Keratinocyte (primary cell): ENCODE measurements around the gene ANXA3. TPM values are rescaled to one million over a fixed set of nuclear protein-coding genes. Genes with fewer than 3 reads are reported as not detected.
A peak's percentile ranks its signal among the peaks of the same experiment; 100 is the strongest.

Source experiments
- DNase-seq: peaks from one replicate; pipeline ENCODE4 v3.0.0-alpha.2; 2011; ENCODE audit warnings: low read depth, missing footprints, low spot score
- FAIRE-seq: peaks from 2 replicates; lab custom pipeline; 2011; peaks lifted over from hg19 to GRCh38; lab: Jason Lieb, UNC
- H2AFZ ChIP-seq: 2 replicates; pipeline ENCODE4 v1.6.0; 2012; ENCODE audit warnings: low read length, control low read depth, inconsistent platforms; ENCODE audit not compliant: control insufficient read depth
- H3K27ac ChIP-seq: 2 replicates; pipeline ENCODE4 v1.5.1; 2011; ENCODE audit warnings: low read length; ENCODE audit not compliant: control insufficient read depth, insufficient read depth
- H3K27me3 ChIP-seq: 3 replicates; pipeline ENCODE4 v1.6.0; 2011; ENCODE audit warnings: low read length; ENCODE audit not compliant: control insufficient read depth, insufficient read depth; ENCODE audit errors: extremely low read depth
- H3K36me3 ChIP-seq, 2 experiments: 2 replicates in 1 of 2; 3 replicates in 1 of 2; pipeline ENCODE4 v1.5.1; 2011; ENCODE audit warnings: low read length in 2 of 2, mild to moderate bottlenecking in 1 of 2; ENCODE audit not compliant: control insufficient read depth in 2 of 2, insufficient read depth in 2 of 2; ENCODE audit errors: extremely low read depth in 1 of 2
- H3K4me1 ChIP-seq: 3 replicates; pipeline ENCODE4 v1.5.1; 2011; ENCODE audit warnings: low read length; ENCODE audit not compliant: control insufficient read depth, insufficient read depth; ENCODE audit errors: extremely low read depth
- H3K4me2 ChIP-seq: 3 replicates; pipeline ENCODE4 v1.6.0; 2011; ENCODE audit warnings: low read depth, low read length; ENCODE audit not compliant: control insufficient read depth, insufficient read depth; ENCODE audit errors: extremely low read depth
- H3K4me3 ChIP-seq, 3 experiments: fragments of 200-600 bp in 1 of 3; sonication (generic) in 1 of 3; 2 replicates in 2 of 3; 3 replicates in 1 of 3; pipeline ENCODE4 v1.5.1; 2011 to 2016; ENCODE audit warnings: low read length in 3 of 3, mild to moderate bottlenecking in 3 of 3, control low read depth in 2 of 3, inconsistent platforms in 1 of 3, low read depth in 1 of 3, mixed read lengths in 1 of 3, mixed run types in 1 of 3, moderate library complexity in 1 of 3; ENCODE audit not compliant: control insufficient read depth in 2 of 3, insufficient read depth in 2 of 3; ENCODE audit errors: extremely low read depth in 1 of 3
- H3K79me2 ChIP-seq: 2 replicates; pipeline ENCODE4 v1.6.0; 2012; ENCODE audit warnings: low read length; ENCODE audit not compliant: control insufficient read depth, insufficient read depth
- H3K9ac ChIP-seq: 3 replicates; pipeline ENCODE4 v1.6.0; 2011; ENCODE audit warnings: low read length; ENCODE audit not compliant: control insufficient read depth, insufficient read depth; ENCODE audit errors: extremely low read depth
- H3K9me1 ChIP-seq: 3 replicates; pipeline ENCODE4 v1.6.0; 2011; ENCODE audit warnings: low read length; ENCODE audit not compliant: control insufficient read depth, insufficient read depth; ENCODE audit errors: extremely low read depth
- H3K9me3 ChIP-seq: 2 replicates; pipeline ENCODE4 v1.5.1; 2012; ENCODE audit warnings: low read depth, low read length; ENCODE audit not compliant: control insufficient read depth
- H4K20me1 ChIP-seq: 3 replicates; pipeline ENCODE4 v1.6.0; 2011; ENCODE audit warnings: low read length; ENCODE audit not compliant: control insufficient read depth, insufficient read depth; ENCODE audit errors: extremely low read depth
- CTCF ChIP-seq, 3 experiments: IDR thresholded peaks in 1 of 3; conservative IDR thresholded peaks in 1 of 3; optimal IDR thresholded peaks in 1 of 3; 2 replicates in 2 of 3; 3 replicates in 1 of 3; pipeline versions ENCODE3 to v1.5.1; 2011; ENCODE audit warnings: low read length in 3 of 3, mild to moderate bottlenecking in 3 of 3, moderate library complexity in 2 of 3, control low read depth in 1 of 3, inconsistent platforms in 1 of 3; ENCODE audit not compliant: insufficient read depth in 2 of 3; ENCODE audit errors: extremely low read depth in 1 of 3
- EZH2 ChIP-seq: IDR thresholded peaks from one replicate; pipeline ENCODE4 v1.6.1; 2012; ENCODE audit warnings: inconsistent platforms, mild to moderate bottlenecking, low read length, moderate library complexity
- dilution Hi-C: fragments of 300-500 bp; cut with MboI; formaldehyde crosslinking; loops from one replicate; pipeline ENCODE4 v1.7.0; 2020; ENCODE audit warnings: low sequenced_read_pairs; ENCODE audit not compliant: extremely low pct_ligation_motif_present
- polyA plus RNA-seq, 5 experiments: library from polyadenylated mRNA; depleted of rRNA in 3 of 5; stranded (reverse) in 3 of 5; stranded (forward) in 1 of 5; unstranded in 1 of 5; fragments of >200 nt; gene quantifications; 1 replicate in 1 of 5; 2 replicates in 3 of 5; 3 replicates in 1 of 5; pipeline versions ENCODE4 v1.2.1 to v1.2.3, GENCODE V29; 2011 to 2012; ENCODE audit warnings: missing spikeins in 2 of 5, low read depth in 1 of 5, low replicate concordance in 1 of 5

The ANXA3 gene
- polyA plus RNA-seq, 1 donor (not counting 4 experiments of a cell fraction or from before 2014, with no cell fraction given), result 463 TPM

- FAIRE-seq (no peak), DNase-seq (no peak)
- Histone ChIP-seq H3K9me3 (no peaks in the 10 kb centered on the region), H3K4me2 (no peak overlapping the region), H3K4me3 (no peak overlapping the region), H3K9ac (no peak overlapping the region), H3K79me2 (no peaks in the 10 kb centered on the region), H3K4me1 (no peaks in the 10 kb centered on the region), H3K27ac (no peak overlapping the region), H3K9me1 (no peaks in the 10 kb centered on the region), H2AFZ (no peak overlapping the region), H4K20me1 (no peaks in the 10 kb centered on the region), H3K36me3 (peaks cover 7 to 11% of the 10 kb centered on the region in 2 experiments), H3K27me3 (no peaks in the 10 kb centered on the region)
- TF ChIP-seq CTCF (optimal IDR thresholded peaks at IDR 0.05 in 1 of 3, IDR thresholded peaks at IDR 0.05 in 1 of 3, conservative IDR thresholded peaks at IDR 0.05 in 1 of 3; ENCODE audit: extremely low read depth in 1 of 3, insufficient read depth in 2 of 3, low read length in 3 of 3) (no peak), EZH2 (no peak)
- dilution Hi-C loops, result loop anchor here (25.0 kb wide), 1 partner anchor 249 kb away; no protein-coding TSS in a partner anchor
These were observed 62.2 kb downstream of the ANXA3 start for GRCh38 chr4:78613522-78614321.

- no peaks in the 10 kb centered on the region for H3K9me3 ChIP-seq
- FAIRE-seq (peak; percentile 51), DNase-seq (no peak)
- peaks cover 2 to 5% of the 10 kb centered on the region in 2 experiments for H3K36me3 ChIP-seq
- peak overlapping the region; percentile 30 for H2AFZ ChIP-seq
- H3K79me2 ChIP-seq, result no peaks in the 10 kb centered on the region
- H3K4me3 ChIP-seq, result no peak overlapping the region
- dilution Hi-C loops, result loop anchor here (25.0 kb wide), 1 partner anchor 246 kb away; no protein-coding TSS in a partner anchor
- H4K20me1 ChIP-seq, result no peaks in the 10 kb centered on the region
- H3K4me1 ChIP-seq, result no peaks in the 10 kb centered on the region
- H3K9ac ChIP-seq, result no peak overlapping the region
- no peaks in the 10 kb centered on the region for H3K27me3 ChIP-seq
- H3K27ac ChIP-seq, result no peak overlapping the region
- H3K4me2 ChIP-seq, result no peak overlapping the region
- TF ChIP-seq EZH2, result no peak
- TF ChIP-seq CTCF (optimal IDR thresholded peaks at IDR 0.05 in 1 of 3, IDR thresholded peaks at IDR 0.05 in 1 of 3, conservative IDR thresholded peaks at IDR 0.05 in 1 of 3; ENCODE audit: extremely low read depth in 1 of 3, insufficient read depth in 2 of 3, low read length in 3 of 3), result no peak
- no peaks in the 10 kb centered on the region for H3K9me1 ChIP-seq
These were observed 64.5 kb downstream of the ANXA3 start for GRCh38 chr4:78616046-78616498.
